Sigmoid colon (tissue), 7 donors: ENCODE results near the gene LINGO1. TPM values are rescaled to one million over a fixed set of nuclear protein-coding genes. Genes with fewer than 3 reads are reported as not detected.

Source experiments
- DNase-seq: peaks from one replicate; pipeline ENCODE4 v3.0.0-alpha.2; 2019
- H3K27ac ChIP-seq, 4 donors: fragments of 200-600 bp; sonication (generic); one replicate each; pipeline ENCODE4 v1.5.1; 2016 to 2019; ENCODE audit warnings: mild to moderate bottlenecking in 1 of 4
- H3K27me3 ChIP-seq, 3 donors: fragments of 200-600 bp; sonication (generic); one replicate each; pipeline ENCODE4 v1.5.1; 2019; ENCODE audit warnings: mild to moderate bottlenecking in 1 of 3
- H3K36me3 ChIP-seq, 4 donors: fragments of 200-600 bp; sonication (generic); one replicate each; pipeline ENCODE4 v1.5.1; 2016 to 2019
- H3K4me1 ChIP-seq, 4 donors: fragments of 200-600 bp; sonication (generic); one replicate each; pipeline ENCODE4 v1.5.1; 2017 to 2019
- H3K4me3 ChIP-seq, 4 donors: fragments of 200-600 bp; sonication (generic); one replicate each; pipeline ENCODE4 v1.5.1; 2017 to 2019; ENCODE audit warnings: mild to moderate bottlenecking in 2 of 4, moderate library complexity in 1 of 4
- H3K9me3 ChIP-seq, 4 donors: fragments of 200-600 bp in 3 of 4; sonication (generic) in 3 of 4; one replicate each; pipeline versions ENCODE4 v1.5.1 to v1.6.1; 2013 to 2019
- EP300 ChIP-seq, 4 donors: sonication (generic); formaldehyde crosslinking; IDR thresholded peaks; one replicate each; pipeline ENCODE4 v1.6.1; 2017; ENCODE audit warnings: antibody characterized with exemption in 4 of 4
- POLR2A ChIP-seq, 2 donors: fragments of 450-650 bp; IDR thresholded peaks; one replicate each; pipeline ENCODE4 v1.6.1; 2016; ENCODE audit warnings: antibody characterized with exemption in 2 of 2, mild to moderate bottlenecking in 2 of 2, moderate library complexity in 2 of 2
- POLR2AphosphoS5 ChIP-seq, 4 donors: sonication (generic); formaldehyde crosslinking; IDR thresholded peaks; one replicate each; pipeline ENCODE4 v1.6.1; 2017; ENCODE audit warnings: antibody characterized with exemption in 4 of 4
- WGBS, 2 donors: extraction: QIAGEN DNeasy Blood & Tissue Kit; methylation state at CpG; one replicate each; pipeline ENCODE4 v1.1.7; 2013; 5-methylcytosine and 5-hydroxymethylcytosine counted together
- intact Hi-C: fragments of 100-400 bp; cut with DNase I; formaldehyde crosslinking; loops from one replicate; pipeline ENCODE4 v1.15.1; 2023
- polyA plus RNA-seq, 3 donors: library from polyadenylated mRNA; stranded (reverse); fragments of 200-250 nt; gene quantifications; one replicate each; pipeline ENCODE4 v1.2.3, GENCODE V29; 2013
- total RNA-seq, 4 donors: library from RNA; depleted of rRNA; stranded (reverse); fragments of >200 nt; gene quantifications; one replicate each; pipeline ENCODE4 v1.1.0, GENCODE V29; 2016
- TF ChIP-seq, protein P1 (sequence below), 4 experiments: fragments of 450-650 bp in 3 of 4; fragments of 200-600 bp in 1 of 4; IDR thresholded peaks; one replicate each; pipeline ENCODE4 v1.5.1; 2016 to 2019; ENCODE audit warnings: antibody characterized with exemption in 4 of 4, mild to moderate bottlenecking in 3 of 4, moderate library complexity in 2 of 4
- donor health status: healthy with polysubstance abuse.
- donor health status: Bipolar disorder and iron deficiency.
- donor health status: healthy.

Gene LINGO1
- total and polyA plus RNA-seq, 7 donors: under 0.01 to 3.9 (median 0.68) TPM

DNA sequence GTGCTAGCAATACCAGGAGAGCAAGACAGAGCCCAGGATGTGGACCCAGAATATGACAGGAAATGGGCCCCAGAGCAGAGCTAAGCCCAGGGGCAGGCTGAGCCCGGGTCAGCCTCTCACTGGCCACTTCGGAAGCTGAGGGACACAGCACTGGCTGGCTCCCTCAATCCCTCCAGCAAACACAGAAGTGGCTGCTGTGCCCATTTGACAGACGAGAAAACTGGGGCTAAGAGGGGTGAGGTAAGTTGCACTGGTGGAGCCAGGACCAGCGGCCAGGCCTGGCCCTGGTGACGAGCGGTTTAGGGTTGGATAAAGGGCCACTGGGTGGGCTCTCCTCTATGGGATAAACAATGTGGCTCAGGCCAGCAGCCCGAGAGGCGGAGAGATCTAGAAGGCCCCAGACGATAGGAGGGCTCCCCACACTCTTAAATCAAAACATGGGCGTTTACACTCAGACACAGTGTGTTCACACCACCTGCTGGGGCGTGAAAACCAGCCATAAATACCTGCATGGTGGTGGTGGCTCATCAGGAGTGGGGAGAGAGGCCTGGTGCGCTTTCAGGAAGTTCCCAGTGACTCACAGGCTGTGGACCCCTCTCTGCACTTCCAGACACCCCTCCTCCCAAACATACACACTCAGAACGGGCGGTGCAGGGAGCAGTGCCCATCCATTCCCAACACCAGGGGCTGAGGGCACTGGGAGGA lies 12.0 kb upstream of the LINGO1 start:
- DNase-seq: no peak
- no peak for TF ChIP-seq EP300 (IDR thresholded peaks at IDR 0.05)
- no peak for TF ChIP-seq POLR2A (IDR thresholded peaks at IDR 0.05)
- no peak for TF ChIP-seq POLR2AphosphoS5 (IDR thresholded peaks at IDR 0.05)
- TF ChIP-seq, protein P1, sequence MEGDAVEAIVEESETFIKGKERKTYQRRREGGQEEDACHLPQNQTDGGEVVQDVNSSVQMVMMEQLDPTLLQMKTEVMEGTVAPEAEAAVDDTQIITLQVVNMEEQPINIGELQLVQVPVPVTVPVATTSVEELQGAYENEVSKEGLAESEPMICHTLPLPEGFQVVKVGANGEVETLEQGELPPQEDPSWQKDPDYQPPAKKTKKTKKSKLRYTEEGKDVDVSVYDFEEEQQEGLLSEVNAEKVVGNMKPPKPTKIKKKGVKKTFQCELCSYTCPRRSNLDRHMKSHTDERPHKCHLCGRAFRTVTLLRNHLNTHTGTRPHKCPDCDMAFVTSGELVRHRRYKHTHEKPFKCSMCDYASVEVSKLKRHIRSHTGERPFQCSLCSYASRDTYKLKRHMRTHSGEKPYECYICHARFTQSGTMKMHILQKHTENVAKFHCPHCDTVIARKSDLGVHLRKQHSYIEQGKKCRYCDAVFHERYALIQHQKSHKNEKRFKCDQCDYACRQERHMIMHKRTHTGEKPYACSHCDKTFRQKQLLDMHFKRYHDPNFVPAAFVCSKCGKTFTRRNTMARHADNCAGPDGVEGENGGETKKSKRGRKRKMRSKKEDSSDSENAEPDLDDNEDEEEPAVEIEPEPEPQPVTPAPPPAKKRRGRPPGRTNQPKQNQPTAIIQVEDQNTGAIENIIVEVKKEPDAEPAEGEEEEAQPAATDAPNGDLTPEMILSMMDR (IDR thresholded peaks at IDR 0.05): no peak
- Histone ChIP-seq H3K4me1 (no peaks in the 10 kb centered on the region), H3K36me3 (no peaks in the 10 kb centered on the region), H3K9me3 (no peaks in the 10 kb centered on the region), H3K27ac (no peak overlapping the region), H3K27me3 (peaks cover 0 to 6% (median 0%) of the 10 kb centered on the region in 3 donors), H3K4me3 (no peak overlapping the region)
- WGBS, 2 donors: 63 to 77% methylated on average over 14 of the region's 14 CpGs
- intact Hi-C loops: no loop called here

- no peak for TF ChIP-seq EP300 (IDR thresholded peaks at IDR 0.05)
- TF ChIP-seq, protein P1 (IDR thresholded peaks at IDR 0.05): no peak
- no peak for TF ChIP-seq POLR2A (IDR thresholded peaks at IDR 0.05)
- TF ChIP-seq POLR2AphosphoS5 (IDR thresholded peaks at IDR 0.05): no peak
- H3K9me3 ChIP-seq: no peaks in the 10 kb centered on the region
- 61 to 82% methylated on average over 11 of the region's 11 CpGs for WGBS, 2 donors
- intact Hi-C loops: no loop called here
- peaks cover 0 to 6% (median 0%) of the 10 kb centered on the region in 3 donors for H3K27me3 ChIP-seq
- H3K36me3 ChIP-seq: no peaks in the 10 kb centered on the region
- no peak overlapping the region for H3K27ac ChIP-seq
- H3K4me1 ChIP-seq: no peaks in the 10 kb centered on the region
- no peak for DNase-seq
- H3K4me3 ChIP-seq: no peak overlapping the region
Measured at GRCh38 chr15:77643764-77644163, 11.1 kb upstream of the LINGO1 start.

DNA sequence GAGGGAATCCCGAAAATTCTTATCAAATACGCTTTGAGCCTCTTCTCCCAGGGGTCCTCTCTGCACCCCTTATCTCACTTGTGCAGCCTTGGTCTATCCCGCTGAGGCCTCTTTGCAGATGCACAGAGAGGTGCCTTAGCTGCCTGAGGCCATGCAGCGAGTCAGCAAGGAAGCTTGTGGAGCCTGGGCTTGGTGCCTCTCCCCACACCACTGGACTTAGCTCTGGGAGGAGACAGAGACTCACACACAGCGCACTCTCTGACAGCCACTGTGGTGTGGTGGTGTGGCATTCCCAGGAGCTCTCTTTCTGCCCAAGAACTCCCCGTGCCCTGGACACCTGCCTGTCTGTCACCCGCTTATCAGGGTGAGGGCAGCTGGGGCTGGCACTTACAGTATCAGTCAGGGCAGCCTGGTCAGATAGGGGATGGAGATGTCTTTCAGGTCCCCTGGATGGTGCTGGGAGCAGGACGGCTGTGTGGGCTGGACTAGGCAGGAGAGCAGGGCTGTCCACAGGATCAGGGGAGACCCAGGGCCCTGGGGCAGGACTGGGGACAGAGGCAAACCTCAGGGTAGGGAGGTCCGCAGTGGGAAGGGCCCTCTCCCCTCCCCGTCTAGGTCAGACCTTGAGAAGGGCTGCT lies 10.2 kb upstream of the LINGO1 start:
- Histone ChIP-seq H3K27ac (no peak overlapping the region), H3K4me1 (no peaks in the 10 kb centered on the region), H3K36me3 (no peaks in the 10 kb centered on the region), H3K9me3 (no peaks in the 10 kb centered on the region), H3K4me3 (no peak overlapping the region), H3K27me3 (peaks cover 0 to 6% (median 0%) of the 10 kb centered on the region in 3 donors)
- intact Hi-C loops: no loop called here
- 46 to 82% methylated on average over 10 of the region's 10 CpGs for WGBS, 2 donors
- no peak for TF ChIP-seq POLR2AphosphoS5 (IDR thresholded peaks at IDR 0.05)
- TF ChIP-seq EP300 (IDR thresholded peaks at IDR 0.05): no peak
- no peak for TF ChIP-seq POLR2A (IDR thresholded peaks at IDR 0.05)
- TF ChIP-seq, protein P1 (IDR thresholded peaks at IDR 0.05): no peak
- no peak for DNase-seq

DNA sequence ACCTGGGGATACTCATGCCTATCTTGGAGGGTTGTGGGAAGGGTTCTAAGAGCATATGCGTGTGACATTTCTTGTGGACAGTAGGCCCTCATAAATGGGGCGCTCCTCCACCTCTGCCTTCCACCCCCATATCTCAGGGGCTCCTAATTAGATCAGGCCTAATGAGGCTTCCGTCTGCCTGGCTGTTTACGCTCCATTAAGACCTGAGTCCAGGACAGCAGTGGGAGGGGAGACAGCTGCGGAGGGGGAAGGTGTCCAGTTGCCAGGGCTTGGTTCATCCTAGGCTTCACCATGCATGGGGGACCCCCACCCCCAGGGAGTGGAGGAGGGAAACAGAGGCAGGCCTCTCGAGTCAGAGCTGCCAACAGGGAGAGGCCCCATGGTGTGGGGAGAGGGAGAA lies 9.3 kb upstream of the LINGO1 start:
- intact Hi-C loops: no loop called here
- H3K36me3 ChIP-seq: no peaks in the 10 kb centered on the region
- 88 to 91% methylated on average over 6 of the region's 6 CpGs for WGBS, 2 donors
- H3K27me3 ChIP-seq: peaks cover 0 to 6% (median 2%) of the 10 kb centered on the region in 3 donors
- no peaks in the 10 kb centered on the region for H3K9me3 ChIP-seq
- no peak overlapping the region for H3K4me3 ChIP-seq
- H3K27ac ChIP-seq: no peak overlapping the region
- TF ChIP-seq POLR2AphosphoS5 (IDR thresholded peaks at IDR 0.05) (no peak), POLR2A (IDR thresholded peaks at IDR 0.05) (no peak), EP300 (IDR thresholded peaks at IDR 0.05) (no peak)
- TF ChIP-seq, protein P1 (IDR thresholded peaks at IDR 0.05): no peak
- DNase-seq: no peak
- no peaks in the 10 kb centered on the region for H3K4me1 ChIP-seq
